HEK293T (cell line): ENCODE results near the gene LRRC4C.

Experiments
- ARNT ChIP-seq: fragments of 450-650 bp; IDR thresholded peaks from 2 replicates; pipeline ENCODE4 v1.6.1; 2017; ENCODE audit warnings: mild to moderate bottlenecking
- BHLHE40 ChIP-seq: fragments of 450-650 bp; IDR thresholded peaks from 2 replicates; pipeline ENCODE4 v1.6.1; 2016; ENCODE audit warnings: mild to moderate bottlenecking, moderate library complexity, borderline replicate concordance
- ELF4 ChIP-seq: fragments of 450-650 bp; IDR thresholded peaks from 2 replicates; pipeline ENCODE4 v1.6.1; 2017; ENCODE audit warnings: antibody characterized with exemption
- FOXA1 ChIP-seq: fragments of 450-650 bp; IDR thresholded peaks from 2 replicates; pipeline ENCODE4 v1.6.1; 2016; ENCODE audit warnings: mild to moderate bottlenecking
- FOXM1 ChIP-seq: fragments of 450-650 bp; IDR thresholded peaks from 2 replicates; pipeline ENCODE4 v1.6.1; 2017; ENCODE audit warnings: mild to moderate bottlenecking, borderline replicate concordance
- L3MBTL2 ChIP-seq: fragments of 450-650 bp; conservative IDR thresholded peaks from 2 replicates; pipeline ENCODE4 v1.6.1; 2016; ENCODE audit warnings: mild to moderate bottlenecking
- PKNOX1 ChIP-seq: fragments of 450-650 bp; IDR thresholded peaks from 2 replicates; pipeline ENCODE4 v1.6.1; 2016
- SUZ12 ChIP-seq: fragments of 450-650 bp; IDR thresholded peaks from 2 replicates; pipeline ENCODE4 v1.6.1; 2016; ENCODE audit warnings: mild to moderate bottlenecking
- TARDBP ChIP-seq: fragments of 450-650 bp; IDR thresholded peaks from 2 replicates; pipeline ENCODE4 v1.6.1; 2016
- ZNF384 ChIP-seq: fragments of 450-650 bp; IDR thresholded peaks from 2 replicates; pipeline ENCODE4 v1.6.1; 2016

GRCh38 chr11:41301023-41301422 is 158.4 kb downstream of the LRRC4C start:
- TF ChIP-seq FOXM1 (no peak), FOXA1 (no peak), TARDBP (no peak), ZNF384 (no peak), SUZ12 (no peak), ARNT (no peak), PKNOX1 (no peak), L3MBTL2 (no peak), ELF4 (no peak), BHLHE40 (no peak)
